Measurements from ENCODE around the gene GMNC.

DNA sequence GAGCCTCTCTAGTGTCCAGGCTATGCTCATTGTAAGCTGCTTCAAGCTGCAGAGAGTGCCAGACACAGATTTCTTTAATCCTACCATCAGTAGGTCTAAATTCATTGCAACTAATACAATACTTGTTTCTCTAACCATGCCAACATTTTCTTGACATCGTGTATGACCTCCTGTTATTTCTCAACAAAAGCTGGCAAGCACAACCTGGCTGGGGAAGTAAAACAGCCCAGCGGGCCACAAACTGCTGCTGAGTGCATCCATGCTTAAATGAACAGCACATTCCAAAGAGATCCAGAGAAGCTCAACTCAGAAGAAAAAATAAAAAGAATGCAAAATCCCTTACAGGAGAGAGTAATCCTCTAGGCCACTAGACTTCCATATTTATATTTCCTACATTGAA is 36.5 kb downstream of the GMNC start:
- no peak for TF ChIP-seq EP300 (IDR thresholded peaks at IDR 0.05)
- no peak for TF ChIP-seq POLR2A (IDR thresholded peaks at IDR 0.05; ENCODE audit: low read depth)
- TF ChIP-seq, protein P1, sequence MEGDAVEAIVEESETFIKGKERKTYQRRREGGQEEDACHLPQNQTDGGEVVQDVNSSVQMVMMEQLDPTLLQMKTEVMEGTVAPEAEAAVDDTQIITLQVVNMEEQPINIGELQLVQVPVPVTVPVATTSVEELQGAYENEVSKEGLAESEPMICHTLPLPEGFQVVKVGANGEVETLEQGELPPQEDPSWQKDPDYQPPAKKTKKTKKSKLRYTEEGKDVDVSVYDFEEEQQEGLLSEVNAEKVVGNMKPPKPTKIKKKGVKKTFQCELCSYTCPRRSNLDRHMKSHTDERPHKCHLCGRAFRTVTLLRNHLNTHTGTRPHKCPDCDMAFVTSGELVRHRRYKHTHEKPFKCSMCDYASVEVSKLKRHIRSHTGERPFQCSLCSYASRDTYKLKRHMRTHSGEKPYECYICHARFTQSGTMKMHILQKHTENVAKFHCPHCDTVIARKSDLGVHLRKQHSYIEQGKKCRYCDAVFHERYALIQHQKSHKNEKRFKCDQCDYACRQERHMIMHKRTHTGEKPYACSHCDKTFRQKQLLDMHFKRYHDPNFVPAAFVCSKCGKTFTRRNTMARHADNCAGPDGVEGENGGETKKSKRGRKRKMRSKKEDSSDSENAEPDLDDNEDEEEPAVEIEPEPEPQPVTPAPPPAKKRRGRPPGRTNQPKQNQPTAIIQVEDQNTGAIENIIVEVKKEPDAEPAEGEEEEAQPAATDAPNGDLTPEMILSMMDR (IDR thresholded peaks at IDR 0.05) = no peak
- no peak for TF ChIP-seq POLR2AphosphoS5 (IDR thresholded peaks at IDR 0.05)

Data from esophagus muscularis mucosa (tissue), 4 donors.